ENCODE measurements around the gene TFDP2. TPM values are rescaled to one million over a fixed set of nuclear protein-coding genes. Genes with fewer than 3 reads are reported as not detected.

Gene TFDP2
- total and polyA plus RNA-seq, 9 of the 15 experiments (the other 6 are each of a cell fraction or from before 2014, with no cell fraction given) = 95.6 to 179 (median 126) TPM

DNA sequence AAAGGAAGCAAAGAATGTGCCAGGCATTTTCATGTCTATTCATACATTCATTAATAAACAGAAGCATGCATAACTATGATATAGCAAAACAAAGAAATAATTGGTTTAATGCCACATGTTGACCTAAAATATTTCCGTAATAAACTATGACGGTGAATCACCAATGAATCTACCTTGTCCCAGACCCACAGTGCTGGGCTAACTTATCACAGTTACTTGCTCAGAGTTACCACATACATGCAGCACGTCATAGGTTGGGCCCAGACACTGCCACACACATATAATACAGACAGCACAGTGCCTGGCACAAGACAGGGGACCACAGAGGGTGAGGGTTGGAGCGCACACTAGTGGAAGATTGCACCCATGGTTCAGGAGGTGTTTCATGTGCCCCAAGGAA, 186.0 kb downstream of the TFDP2 start:
- peaks cover 80% of the 10 kb centered on the region for H3K36me3 ChIP-seq (ENCODE audit: control insufficient read depth, insufficient read depth, low read length)
- no peak overlapping the region for H3K27ac ChIP-seq (ENCODE audit: extremely low read depth, low read depth, low read length)
- BruUV-seq (replicated peaks) = no TSS peak
- H3K4me1 ChIP-seq (replicated peaks in 1 of 2; ENCODE audit: control insufficient read depth in 2 of 2, insufficient read depth in 2 of 2, low read length in 2 of 2) = no peaks in the 10 kb centered on the region; a peak in 1 of 5 replicates
- no peak overlapping the region for H3K9ac ChIP-seq (ENCODE audit: insufficient read depth in 1 of 2, low read depth in 2 of 2, low read length in 2 of 2)
- H3K4me2 ChIP-seq (ENCODE audit: insufficient read depth, low read length) = no peak overlapping the region
- FAIRE-seq (no peak), DNase-seq (ENCODE audit: extremely low read depth in 1 of 4, low spot score in 3 of 4) (no peak), ATAC-seq (no peak)
- POLR2A ChIA-PET = no interaction called here
- H3K79me2 ChIP-seq (ENCODE audit: control insufficient read depth, insufficient read depth, low read length) = no peaks in the 10 kb centered on the region
- H3K4me3 ChIP-seq = no peak overlapping the region
- in situ Hi-C loops (cut with MboI) (loop anchor here (5.0 kb wide), 1 partner anchor 319 kb away; no protein-coding TSS in a partner anchor), intact Hi-C loops (cut with micrococcal nuclease) (loop anchor here (2.0 kb wide), 1 partner anchor 164 kb away; no protein-coding TSS in a partner anchor)
- H3K9me1 ChIP-seq (ENCODE audit: control insufficient read depth, insufficient read depth, low read length) = no peaks in the 10 kb centered on the region
- H4K20me1 ChIP-seq (replicated peaks; ENCODE audit: control insufficient read depth, insufficient read depth, low read length) = no peaks in the 10 kb centered on the region
- H3K9me3 ChIP-seq (replicated peaks; ENCODE audit: control insufficient read depth, insufficient read depth, low read depth, low read length) = no peaks in the 10 kb centered on the region
- no peak overlapping the region for H2AFZ ChIP-seq (ENCODE audit: low read depth, low read length)
- H3K27me3 ChIP-seq (ENCODE audit: control insufficient read depth in 2 of 2, insufficient read depth in 2 of 2, low read length in 2 of 2) = no peaks in the 10 kb centered on the region
- CTCF ChIA-PET (ENCODE audit: low intra/inter-chr PET ratio) = interaction anchor here (1.1 kb wide), 1 partner anchor 317 kb away, joined by 3 read pairs; no protein-coding TSS in a partner anchor
- WGBS (ENCODE audit: insufficient coverage, low coverage, missing lambda C conversion rate) = 93% methylated on average over 3 of the region's 4 CpGs
- TF ChIP-seq COPS2 (conservative IDR thresholded peaks at IDR 0.05) (no peak), BRCA1 (IDR thresholded peaks at IDR 0.05) (no peak), BRCA1 (CRISPR knock-in tag; IDR thresholded peaks at IDR 0.05) (no peak), ADNP (tag; IDR thresholded peaks at IDR 0.05) (no peak), JUND (IDR thresholded peaks at IDR 0.05; ENCODE audit: borderline replicate concordance, low read depth, low read length) (no peak), JUND (tag; IDR thresholded peaks at IDR 0.05; ENCODE audit: borderline replicate concordance, low read depth, low read length) (no peak), NFATC3 (IDR thresholded peaks at IDR 0.05) (no peak), TGIF2 (CRISPR knock-in tag; IDR thresholded peaks at IDR 0.05) (no peak)
- TF ChIP-seq, protein P1, sequence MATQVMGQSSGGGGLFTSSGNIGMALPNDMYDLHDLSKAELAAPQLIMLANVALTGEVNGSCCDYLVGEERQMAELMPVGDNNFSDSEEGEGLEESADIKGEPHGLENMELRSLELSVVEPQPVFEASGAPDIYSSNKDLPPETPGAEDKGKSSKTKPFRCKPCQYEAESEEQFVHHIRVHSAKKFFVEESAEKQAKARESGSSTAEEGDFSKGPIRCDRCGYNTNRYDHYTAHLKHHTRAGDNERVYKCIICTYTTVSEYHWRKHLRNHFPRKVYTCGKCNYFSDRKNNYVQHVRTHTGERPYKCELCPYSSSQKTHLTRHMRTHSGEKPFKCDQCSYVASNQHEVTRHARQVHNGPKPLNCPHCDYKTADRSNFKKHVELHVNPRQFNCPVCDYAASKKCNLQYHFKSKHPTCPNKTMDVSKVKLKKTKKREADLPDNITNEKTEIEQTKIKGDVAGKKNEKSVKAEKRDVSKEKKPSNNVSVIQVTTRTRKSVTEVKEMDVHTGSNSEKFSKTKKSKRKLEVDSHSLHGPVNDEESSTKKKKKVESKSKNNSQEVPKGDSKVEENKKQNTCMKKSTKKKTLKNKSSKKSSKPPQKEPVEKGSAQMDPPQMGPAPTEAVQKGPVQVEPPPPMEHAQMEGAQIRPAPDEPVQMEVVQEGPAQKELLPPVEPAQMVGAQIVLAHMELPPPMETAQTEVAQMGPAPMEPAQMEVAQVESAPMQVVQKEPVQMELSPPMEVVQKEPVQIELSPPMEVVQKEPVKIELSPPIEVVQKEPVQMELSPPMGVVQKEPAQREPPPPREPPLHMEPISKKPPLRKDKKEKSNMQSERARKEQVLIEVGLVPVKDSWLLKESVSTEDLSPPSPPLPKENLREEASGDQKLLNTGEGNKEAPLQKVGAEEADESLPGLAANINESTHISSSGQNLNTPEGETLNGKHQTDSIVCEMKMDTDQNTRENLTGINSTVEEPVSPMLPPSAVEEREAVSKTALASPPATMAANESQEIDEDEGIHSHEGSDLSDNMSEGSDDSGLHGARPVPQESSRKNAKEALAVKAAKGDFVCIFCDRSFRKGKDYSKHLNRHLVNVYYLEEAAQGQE (IDR thresholded peaks at IDR 0.05; ENCODE audit: borderline replicate concordance) = no peak
- TF ChIP-seq, protein P1 (CRISPR knock-in tag; IDR thresholded peaks at IDR 0.05; ENCODE audit: low read depth) = no peak
- TF ChIP-seq, protein P2, sequence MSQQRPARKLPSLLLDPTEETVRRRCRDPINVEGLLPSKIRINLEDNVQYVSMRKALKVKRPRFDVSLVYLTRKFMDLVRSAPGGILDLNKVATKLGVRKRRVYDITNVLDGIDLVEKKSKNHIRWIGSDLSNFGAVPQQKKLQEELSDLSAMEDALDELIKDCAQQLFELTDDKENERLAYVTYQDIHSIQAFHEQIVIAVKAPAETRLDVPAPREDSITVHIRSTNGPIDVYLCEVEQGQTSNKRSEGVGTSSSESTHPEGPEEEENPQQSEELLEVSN (IDR thresholded peaks at IDR 0.05; ENCODE audit: borderline replicate concordance in 1 of 2, extremely low read depth in 1 of 2, insufficient read depth in 1 of 2, insufficient read length in 1 of 2, low read depth in 1 of 2, low read length in 1 of 2, poor library complexity in 1 of 2, severe bottlenecking in 1 of 2) = no peak
- TF ChIP-seq, protein P3, sequence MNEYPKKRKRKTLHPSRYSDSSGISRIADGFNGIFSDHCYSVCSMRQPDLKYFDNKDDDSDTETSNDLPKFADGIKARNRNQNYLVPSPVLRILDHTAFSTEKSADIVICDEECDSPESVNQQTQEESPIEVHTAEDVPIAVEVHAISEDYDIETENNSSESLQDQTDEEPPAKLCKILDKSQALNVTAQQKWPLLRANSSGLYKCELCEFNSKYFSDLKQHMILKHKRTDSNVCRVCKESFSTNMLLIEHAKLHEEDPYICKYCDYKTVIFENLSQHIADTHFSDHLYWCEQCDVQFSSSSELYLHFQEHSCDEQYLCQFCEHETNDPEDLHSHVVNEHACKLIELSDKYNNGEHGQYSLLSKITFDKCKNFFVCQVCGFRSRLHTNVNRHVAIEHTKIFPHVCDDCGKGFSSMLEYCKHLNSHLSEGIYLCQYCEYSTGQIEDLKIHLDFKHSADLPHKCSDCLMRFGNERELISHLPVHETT (CRISPR knock-in tag; conservative IDR thresholded peaks at IDR 0.05 in 1 of 2, IDR thresholded peaks at IDR 0.05 in 1 of 2) = no peak

Measured in K562 (cell line).